Fibroblast of mammary gland (primary cell): ENCODE data around the gene PKD1L1.

Experiments used
- DNase-seq: peaks from one replicate; pipeline ENCODE4 v3.0.0-alpha.2; 2010; ENCODE audit warnings: low read depth
- H3K4me3 ChIP-seq: 2 replicates; pipeline ENCODE4 v1.5.1; 2011; ENCODE audit warnings: low read depth, mild to moderate bottlenecking, low read length, moderate library complexity; ENCODE audit not compliant: control insufficient read depth
- TF ChIP-seq, protein P1 (sequence below): conservative IDR thresholded peaks from 2 replicates; pipeline ENCODE4 v1.5.1; 2011; ENCODE audit warnings: low read depth, low read length, inconsistent platforms; ENCODE audit not compliant: control insufficient read depth, insufficient read depth

PKD1L1 gene

DNA sequence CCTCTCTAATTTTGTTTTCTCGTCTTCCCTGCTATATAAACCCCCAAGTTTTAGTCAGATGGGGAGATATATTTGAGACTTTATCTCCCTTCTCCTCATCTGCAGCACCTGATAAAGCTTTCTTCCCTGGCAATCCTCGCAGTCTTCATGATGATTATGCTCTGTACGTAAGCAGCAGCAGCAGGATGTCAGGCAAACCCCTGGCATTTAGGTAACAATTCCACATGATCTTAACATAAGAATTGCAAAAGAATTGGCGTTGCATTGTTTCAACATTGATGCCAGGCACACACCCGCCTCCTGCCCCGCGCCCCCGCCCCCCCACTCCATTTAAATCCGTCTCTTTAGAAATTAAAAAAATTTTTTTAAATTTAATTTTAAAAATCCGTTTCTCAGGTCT lies 6.1 kb downstream of the PKD1L1 start:
- no peak for DNase-seq
- TF ChIP-seq, protein P1, sequence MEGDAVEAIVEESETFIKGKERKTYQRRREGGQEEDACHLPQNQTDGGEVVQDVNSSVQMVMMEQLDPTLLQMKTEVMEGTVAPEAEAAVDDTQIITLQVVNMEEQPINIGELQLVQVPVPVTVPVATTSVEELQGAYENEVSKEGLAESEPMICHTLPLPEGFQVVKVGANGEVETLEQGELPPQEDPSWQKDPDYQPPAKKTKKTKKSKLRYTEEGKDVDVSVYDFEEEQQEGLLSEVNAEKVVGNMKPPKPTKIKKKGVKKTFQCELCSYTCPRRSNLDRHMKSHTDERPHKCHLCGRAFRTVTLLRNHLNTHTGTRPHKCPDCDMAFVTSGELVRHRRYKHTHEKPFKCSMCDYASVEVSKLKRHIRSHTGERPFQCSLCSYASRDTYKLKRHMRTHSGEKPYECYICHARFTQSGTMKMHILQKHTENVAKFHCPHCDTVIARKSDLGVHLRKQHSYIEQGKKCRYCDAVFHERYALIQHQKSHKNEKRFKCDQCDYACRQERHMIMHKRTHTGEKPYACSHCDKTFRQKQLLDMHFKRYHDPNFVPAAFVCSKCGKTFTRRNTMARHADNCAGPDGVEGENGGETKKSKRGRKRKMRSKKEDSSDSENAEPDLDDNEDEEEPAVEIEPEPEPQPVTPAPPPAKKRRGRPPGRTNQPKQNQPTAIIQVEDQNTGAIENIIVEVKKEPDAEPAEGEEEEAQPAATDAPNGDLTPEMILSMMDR = no peak
- H3K4me3 ChIP-seq = no peak overlapping the region

DNA sequence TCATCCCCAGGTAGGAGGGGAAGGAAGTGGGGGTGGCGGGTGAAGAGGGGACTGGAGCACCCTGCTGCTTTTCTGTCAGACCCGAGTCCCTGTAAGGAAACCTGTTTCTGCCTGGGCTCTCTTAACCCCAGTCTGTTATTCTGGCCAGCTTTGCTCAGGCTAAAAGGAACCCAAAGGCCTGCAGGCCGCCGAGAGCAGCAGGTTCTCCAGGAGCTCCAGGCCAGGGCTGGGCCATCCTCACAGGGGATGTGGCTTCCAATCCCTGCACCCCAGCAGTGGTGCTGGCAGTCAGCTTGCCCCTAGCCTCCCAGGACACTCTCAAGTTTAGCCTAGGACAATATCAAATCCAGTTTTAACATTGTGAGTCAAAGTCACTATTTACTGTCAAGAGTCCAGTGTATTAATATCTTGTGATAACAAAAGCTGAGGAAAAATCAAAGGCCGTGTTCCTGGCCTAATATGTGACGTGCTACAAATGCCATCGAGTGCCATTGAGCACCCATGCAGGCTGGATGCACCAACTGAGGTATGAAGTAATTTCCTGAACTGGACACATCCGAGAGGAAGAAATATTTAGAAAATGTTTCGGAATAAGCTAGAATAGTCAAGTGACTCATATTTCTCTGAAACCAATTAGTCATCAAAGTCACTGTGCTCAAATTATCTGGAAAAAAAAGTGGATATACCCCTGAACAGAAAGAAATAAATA lies 7.0 kb downstream of the PKD1L1 start:
- DNase-seq = peak; percentile 87
- TF ChIP-seq, protein P1 = no peak
- no peak overlapping the region for H3K4me3 ChIP-seq

DNA sequence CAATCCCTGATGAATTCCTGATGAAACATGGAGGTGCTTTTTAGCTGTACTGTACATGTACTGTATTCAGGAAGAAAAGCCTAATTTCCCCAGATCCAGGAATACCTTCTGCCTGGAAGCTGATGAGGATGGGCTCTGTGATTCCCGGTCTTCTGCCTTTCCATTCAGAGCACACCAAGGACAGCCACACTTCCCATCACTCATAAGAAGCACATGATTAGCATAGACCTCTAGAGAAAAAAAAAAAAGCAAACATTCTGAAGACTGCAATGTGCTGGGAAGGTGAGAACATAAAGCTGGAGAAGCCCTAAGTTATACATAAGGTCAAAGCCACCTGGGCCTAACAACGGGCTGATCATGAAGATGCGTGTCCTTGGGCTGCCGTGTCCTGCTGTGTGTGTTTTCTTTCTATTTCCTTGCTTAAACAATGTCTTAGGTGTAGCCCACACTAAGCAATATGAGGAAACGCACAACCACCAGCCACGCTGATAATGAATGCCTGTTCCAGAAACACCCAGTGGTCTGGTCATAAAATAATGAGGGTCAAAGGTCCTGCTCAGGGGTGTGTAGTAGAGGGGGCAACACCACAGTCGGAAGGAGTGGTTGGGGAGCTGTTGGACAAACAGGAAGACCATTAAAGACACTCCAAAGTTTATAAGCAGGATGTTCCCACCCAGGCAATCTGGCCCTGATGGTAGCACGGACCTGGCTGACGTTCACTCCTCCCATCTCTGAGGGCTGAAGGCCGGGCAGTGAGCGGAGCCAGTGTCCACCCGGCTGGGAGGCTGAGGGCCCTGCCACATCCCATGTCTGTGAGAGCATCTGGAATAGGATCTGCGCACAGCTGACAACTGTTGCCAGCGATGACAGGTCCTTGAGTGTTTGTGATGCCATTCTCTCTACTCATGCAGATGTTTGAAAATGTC lies 7.9 kb downstream of the PKD1L1 start:
- DNase-seq = peak; percentile 51
- no peak overlapping the region for H3K4me3 ChIP-seq
- TF ChIP-seq, protein P1 = no peak

DNA sequence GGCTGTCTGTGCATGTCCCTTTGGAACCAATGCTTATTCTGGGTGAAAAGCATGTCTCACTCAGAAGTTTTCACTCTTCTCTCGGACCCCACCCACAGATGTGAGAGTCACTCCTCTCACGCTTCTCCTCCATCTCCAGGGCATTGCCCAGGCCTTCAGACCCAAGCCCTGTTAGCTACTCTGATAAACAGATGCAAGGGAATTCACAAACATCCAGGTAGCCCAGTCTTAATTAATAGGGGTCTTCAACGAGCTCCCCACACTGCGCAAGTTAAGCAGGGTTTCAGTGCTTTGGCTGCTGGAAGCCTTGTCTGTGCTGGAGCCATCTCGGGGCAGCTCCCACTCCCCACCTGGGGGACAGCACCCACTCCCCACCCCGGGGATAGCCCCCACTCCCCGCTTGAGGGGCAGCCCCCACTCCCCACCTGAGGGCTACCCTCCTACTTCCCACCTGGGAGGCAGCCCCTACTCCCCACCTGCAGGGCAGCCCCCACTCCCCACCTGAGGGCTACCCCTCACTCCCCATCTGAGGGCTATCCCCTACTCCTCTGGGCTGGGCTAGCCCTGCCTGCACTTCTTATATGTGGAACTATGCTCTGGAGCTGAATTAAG lies 8.7 kb downstream of the PKD1L1 start:
- no peak for DNase-seq
- TF ChIP-seq, protein P1 = no peak
- no peak overlapping the region for H3K4me3 ChIP-seq

DNA sequence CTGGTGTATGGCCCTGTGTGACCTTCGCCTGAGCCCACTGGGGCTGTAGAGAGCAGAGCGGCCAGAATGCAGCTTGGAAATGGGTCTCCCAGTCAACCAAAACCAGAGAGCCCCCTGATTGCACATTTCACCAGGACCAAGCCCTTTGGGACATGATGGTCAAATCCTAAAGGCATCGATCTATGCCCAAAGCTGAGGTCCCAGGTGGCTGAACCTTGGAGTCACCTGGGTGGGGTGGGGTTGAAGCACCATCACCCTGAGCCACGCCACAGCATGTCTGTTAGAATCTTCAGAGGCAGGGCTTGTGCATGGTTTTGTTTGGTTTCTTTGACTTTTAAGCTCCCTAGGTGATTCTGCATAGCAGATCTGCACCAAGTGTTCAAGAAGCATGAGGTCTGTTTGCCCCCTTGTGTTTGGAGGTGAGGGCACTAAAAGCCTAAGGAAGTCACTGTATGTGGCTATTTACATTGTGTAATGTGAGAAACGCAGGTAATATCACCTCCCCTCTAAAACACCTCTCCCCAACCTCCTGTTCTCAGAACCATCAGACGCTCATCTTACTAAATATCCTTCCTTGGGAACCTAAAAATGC lies 9.6 kb downstream of the PKD1L1 start:
- DNase-seq = no peak
- H3K4me3 ChIP-seq = no peak overlapping the region
- TF ChIP-seq, protein P1 = no peak
